Esophagus muscularis mucosa (tissue), 4 donors: Measurements from ENCODE around the gene PCBP3.

Source experiments
- CTCF ChIP-seq, 3 experiments: fragments of 200-600 bp in 2 of 3; fragments of 450-650 bp in 1 of 3; sonication (generic) in 2 of 3; IDR thresholded peaks; one replicate each; pipeline ENCODE4 v1.5.1; 2017 to 2019; ENCODE audit warnings: antibody characterized with exemption in 3 of 3, mild to moderate bottlenecking in 2 of 3, moderate library complexity in 1 of 3
- EP300 ChIP-seq: sonication (generic); formaldehyde crosslinking; IDR thresholded peaks from one replicate; pipeline ENCODE4 v1.6.1; 2017; ENCODE audit warnings: antibody characterized with exemption
- POLR2A ChIP-seq: fragments of 450-650 bp; IDR thresholded peaks from one replicate; pipeline ENCODE4 v1.6.1; 2017; ENCODE audit warnings: antibody characterized with exemption, moderate library complexity, mild to moderate bottlenecking, low read depth
- POLR2AphosphoS5 ChIP-seq, 2 donors: sonication (generic); formaldehyde crosslinking; IDR thresholded peaks; one replicate each; pipeline ENCODE4 v1.6.1; 2017; ENCODE audit warnings: antibody characterized with exemption in 2 of 2

GRCh38 chr21:45630876-45631275 is 12.6 kb upstream of the PCBP3 start:
- TF ChIP-seq CTCF (IDR thresholded peaks at IDR 0.05): no peak
- no peak for TF ChIP-seq POLR2A
- TF ChIP-seq EP300: no peak
- TF ChIP-seq POLR2AphosphoS5 (IDR thresholded peaks at IDR 0.05): no peak
